Prostate gland (tissue), 2 donors: ENCODE data around the gene GOLGA6B. TPM values are rescaled to one million over a fixed set of nuclear protein-coding genes. Genes with fewer than 3 reads are reported as not detected.
"Not testable (repeated sequence)": the region's sequence is repeated elsewhere in the genome, so short reads cannot be mapped to it uniquely, and the experiment has no call there.

ENCODE experiments used
- DNase-seq: peaks from one replicate; pipeline ENCODE4 v3.0.0-alpha.2; 2019; ENCODE audit warnings: low spot score
- H3K27ac ChIP-seq, 2 donors: fragments of 200-600 bp; sonication (generic); 2 replicates each; pipeline ENCODE4 v1.5.1; 2017 to 2019
- H3K27me3 ChIP-seq: fragments of 200-600 bp; sonication (generic); replicated peaks from 2 replicates; pipeline ENCODE4 v1.5.1; 2019; ENCODE audit not compliant: insufficient read depth
- H3K36me3 ChIP-seq, 2 donors: fragments of 200-600 bp; sonication (generic); 1 replicate in 1 of 2; 2 replicates in 1 of 2; pipeline versions ENCODE4 v1.5.1 to v1.8.1; 2017 to 2019
- H3K4me1 ChIP-seq: fragments of 200-600 bp; sonication (generic); replicated peaks from 2 replicates; pipeline ENCODE4 v1.5.1; 2019
- H3K4me3 ChIP-seq, 2 donors: fragments of 200-600 bp; sonication (generic); 2 replicates each; pipeline ENCODE4 v1.5.1; 2017 to 2019
- H3K9me3 ChIP-seq: fragments of 200-600 bp; sonication (generic); 2 replicates; pipeline ENCODE4 v1.5.1; 2017
- POLR2A ChIP-seq: fragments of 450-650 bp; IDR thresholded peaks from one replicate; pipeline ENCODE4 v1.6.1; 2016; ENCODE audit warnings: antibody characterized with exemption, mild to moderate bottlenecking
- POLR2AphosphoS5 ChIP-seq: sonication (generic); formaldehyde crosslinking; IDR thresholded peaks from one replicate; pipeline ENCODE4 v1.6.1; 2017; ENCODE audit warnings: antibody characterized with exemption
- WGBS: methylation state at CpG from one replicate; pipeline ENCODE4 v1.1.5; 2018; 5-methylcytosine and 5-hydroxymethylcytosine counted together
- intact Hi-C: fragments of 100-400 bp; cut with DNase I; formaldehyde crosslinking; loops from one replicate; pipeline ENCODE4 v1.14.2; 2022
- total RNA-seq, 2 donors: library from RNA; depleted of rRNA; stranded (reverse); fragments of >200 nt; gene quantifications; one replicate each; pipeline ENCODE4 v1.1.0, GENCODE V29; 2016
- TF ChIP-seq, protein P1 (sequence below), 4 experiments: fragments of 200-600 bp in 2 of 4; fragments of 450-650 bp in 2 of 4; sonication (generic) in 2 of 4; IDR thresholded peaks; 1 replicate in 3 of 4; 2 replicates in 1 of 4; pipeline ENCODE4 v1.5.1; 2016 to 2019; ENCODE audit warnings: antibody characterized with exemption in 4 of 4, mild to moderate bottlenecking in 2 of 4, moderate library complexity in 2 of 4

GOLGA6B gene
- total RNA-seq, 2 donors from 2014 or later, result not detected

DNA sequence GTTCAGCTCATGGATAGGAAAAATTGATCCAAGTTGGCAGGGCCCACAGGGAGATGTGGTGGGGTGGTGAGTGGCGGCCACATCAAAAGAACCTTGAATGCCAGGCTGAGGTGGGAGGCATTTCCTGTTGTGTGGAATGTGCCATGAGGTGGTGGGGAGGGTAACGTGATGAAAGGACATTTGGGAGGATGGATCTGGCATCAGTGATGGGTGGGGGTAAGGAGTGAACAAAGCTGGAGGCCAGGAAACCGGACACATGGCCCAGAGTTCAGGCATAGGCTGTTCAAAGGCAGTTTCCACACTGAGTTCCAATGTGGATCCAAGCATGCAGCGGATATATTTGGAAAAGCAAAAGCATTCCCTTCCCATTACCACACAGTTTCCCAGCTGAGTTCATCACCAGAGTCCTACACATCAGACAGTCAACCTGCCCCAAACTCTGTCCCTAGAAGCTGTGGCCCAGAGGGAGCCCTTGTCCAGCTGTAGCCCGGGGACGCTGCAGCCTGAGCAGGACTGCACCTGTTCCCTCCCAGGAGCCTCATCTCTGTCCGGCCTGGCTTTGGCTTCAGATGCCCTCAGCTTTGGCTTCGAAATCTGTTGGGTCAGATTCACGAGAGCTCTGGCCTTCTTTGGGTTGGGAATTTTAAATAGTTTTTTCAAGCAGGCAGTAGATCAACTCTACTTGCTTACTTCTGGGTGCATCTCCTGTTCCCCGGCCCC lies 37.8 kb upstream of the GOLGA6B start:
- H3K27me3 ChIP-seq, result no peaks in the 10 kb centered on the region
- no peaks in the 10 kb centered on the region for H3K36me3 ChIP-seq
- intact Hi-C loops, result no loop called here
- no peak for DNase-seq
- no peak overlapping the region for H3K4me3 ChIP-seq
- WGBS, result 84% methylated on average over 10 of the region's 10 CpGs
- H3K27ac ChIP-seq, result no peak overlapping the region
- no peaks in the 10 kb centered on the region for H3K4me1 ChIP-seq
- TF ChIP-seq POLR2A (no peak), POLR2AphosphoS5 (no peak)
- TF ChIP-seq, protein P1, sequence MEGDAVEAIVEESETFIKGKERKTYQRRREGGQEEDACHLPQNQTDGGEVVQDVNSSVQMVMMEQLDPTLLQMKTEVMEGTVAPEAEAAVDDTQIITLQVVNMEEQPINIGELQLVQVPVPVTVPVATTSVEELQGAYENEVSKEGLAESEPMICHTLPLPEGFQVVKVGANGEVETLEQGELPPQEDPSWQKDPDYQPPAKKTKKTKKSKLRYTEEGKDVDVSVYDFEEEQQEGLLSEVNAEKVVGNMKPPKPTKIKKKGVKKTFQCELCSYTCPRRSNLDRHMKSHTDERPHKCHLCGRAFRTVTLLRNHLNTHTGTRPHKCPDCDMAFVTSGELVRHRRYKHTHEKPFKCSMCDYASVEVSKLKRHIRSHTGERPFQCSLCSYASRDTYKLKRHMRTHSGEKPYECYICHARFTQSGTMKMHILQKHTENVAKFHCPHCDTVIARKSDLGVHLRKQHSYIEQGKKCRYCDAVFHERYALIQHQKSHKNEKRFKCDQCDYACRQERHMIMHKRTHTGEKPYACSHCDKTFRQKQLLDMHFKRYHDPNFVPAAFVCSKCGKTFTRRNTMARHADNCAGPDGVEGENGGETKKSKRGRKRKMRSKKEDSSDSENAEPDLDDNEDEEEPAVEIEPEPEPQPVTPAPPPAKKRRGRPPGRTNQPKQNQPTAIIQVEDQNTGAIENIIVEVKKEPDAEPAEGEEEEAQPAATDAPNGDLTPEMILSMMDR (IDR thresholded peaks at IDR 0.05), result no peak
- no peaks in the 10 kb centered on the region for H3K9me3 ChIP-seq

DNA sequence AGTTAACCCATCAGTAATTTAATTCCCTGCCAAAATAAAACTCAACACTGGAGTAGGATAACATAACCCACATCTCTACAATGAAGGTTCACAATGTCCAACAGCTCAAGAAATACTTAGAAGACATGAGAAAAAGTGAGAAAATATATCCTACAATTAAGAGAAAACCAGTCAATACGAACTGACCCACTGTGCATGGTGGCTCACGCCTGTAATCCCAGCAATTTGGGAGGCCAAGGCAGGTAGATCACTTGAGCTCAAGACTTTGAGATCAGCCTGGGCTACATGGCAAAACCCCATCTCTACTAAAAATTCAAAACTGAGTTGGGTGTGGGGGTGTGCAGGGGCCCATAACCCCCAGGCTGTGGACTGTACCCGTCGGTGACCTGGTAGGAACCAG lies 30.6 kb upstream of the GOLGA6B start:
- H3K36me3 ChIP-seq, intact Hi-C loops, H3K27ac ChIP-seq, DNase-seq, H3K4me1 ChIP-seq, H3K9me3 ChIP-seq, H3K4me3 ChIP-seq, H3K27me3 ChIP-seq: not testable (repeated sequence)
- WGBS, result 87% methylated on average over 4 of the region's 4 CpGs

DNA sequence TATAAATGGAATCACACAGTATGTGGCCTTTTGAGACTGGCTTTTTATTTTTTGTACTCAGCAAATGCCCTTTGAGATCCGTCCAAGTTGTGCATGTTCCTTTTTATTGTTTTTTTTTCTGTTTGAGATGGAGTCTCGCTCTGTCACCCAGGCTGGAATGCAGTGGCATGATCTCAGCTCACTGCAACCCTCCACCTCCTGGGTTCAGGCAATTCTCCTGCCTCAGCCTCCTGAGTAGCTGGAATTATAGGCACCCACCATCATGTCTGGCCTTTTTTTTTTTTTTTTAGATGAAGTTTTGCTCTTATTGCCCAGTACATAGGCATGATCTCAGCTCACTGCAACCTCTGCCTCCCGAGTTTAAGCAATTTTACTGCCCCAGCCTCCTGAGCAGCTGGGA lies 28.3 kb upstream of the GOLGA6B start:
- intact Hi-C loops, H3K4me3 ChIP-seq, H3K9me3 ChIP-seq, DNase-seq, H3K36me3 ChIP-seq, H3K27me3 ChIP-seq, H3K4me1 ChIP-seq, H3K27ac ChIP-seq: not testable (repeated sequence)
- WGBS, result 38% methylated on average over 3 of the region's 3 CpGs
- TF ChIP-seq POLR2AphosphoS5, result peak; percentile 32

DNA sequence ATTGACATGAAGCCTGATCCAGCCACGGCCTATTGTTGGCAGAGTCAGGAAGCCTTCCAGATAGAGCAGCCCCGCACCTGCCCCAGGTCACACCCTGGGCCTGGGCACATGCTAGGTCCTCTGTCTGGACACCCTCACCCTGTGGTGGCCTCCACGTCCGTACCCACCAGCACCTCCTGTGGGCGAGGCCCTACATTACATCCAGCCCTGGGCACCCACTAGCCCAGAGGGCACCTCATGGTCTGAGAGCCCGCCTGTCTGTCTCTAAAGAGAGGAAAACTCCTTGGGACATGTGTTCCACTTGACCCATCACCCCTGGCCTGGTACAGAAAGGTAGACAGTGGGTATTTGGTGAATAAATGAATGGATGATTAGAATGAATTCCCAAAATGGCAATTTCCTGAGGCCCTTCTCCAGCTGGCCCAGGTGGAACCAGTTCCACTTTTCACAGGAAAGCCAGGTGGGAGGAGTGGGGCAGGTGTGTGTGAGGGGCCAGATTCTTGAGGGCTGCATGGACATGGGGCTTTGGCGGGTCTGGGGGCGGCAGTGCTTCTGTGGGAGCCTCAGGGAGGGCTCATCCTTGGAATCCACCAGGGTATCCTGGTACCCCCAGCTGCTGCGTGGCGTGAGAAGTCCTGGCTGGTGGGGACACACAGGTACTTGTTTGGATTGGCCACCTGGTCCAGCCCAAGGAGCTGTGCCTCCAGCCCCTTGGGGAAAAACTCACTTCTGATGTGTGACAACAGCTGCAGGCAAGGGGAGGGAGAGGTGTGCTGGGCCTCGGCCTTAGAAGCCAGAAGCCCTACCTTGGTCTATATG lies 26.0 kb upstream of the GOLGA6B start:
- H3K27ac ChIP-seq, H3K9me3 ChIP-seq, H3K36me3 ChIP-seq, H3K4me3 ChIP-seq, H3K4me1 ChIP-seq, DNase-seq, intact Hi-C loops, H3K27me3 ChIP-seq: not testable (repeated sequence)
- WGBS, result 91% methylated on average over 11 of the region's 11 CpGs

DNA sequence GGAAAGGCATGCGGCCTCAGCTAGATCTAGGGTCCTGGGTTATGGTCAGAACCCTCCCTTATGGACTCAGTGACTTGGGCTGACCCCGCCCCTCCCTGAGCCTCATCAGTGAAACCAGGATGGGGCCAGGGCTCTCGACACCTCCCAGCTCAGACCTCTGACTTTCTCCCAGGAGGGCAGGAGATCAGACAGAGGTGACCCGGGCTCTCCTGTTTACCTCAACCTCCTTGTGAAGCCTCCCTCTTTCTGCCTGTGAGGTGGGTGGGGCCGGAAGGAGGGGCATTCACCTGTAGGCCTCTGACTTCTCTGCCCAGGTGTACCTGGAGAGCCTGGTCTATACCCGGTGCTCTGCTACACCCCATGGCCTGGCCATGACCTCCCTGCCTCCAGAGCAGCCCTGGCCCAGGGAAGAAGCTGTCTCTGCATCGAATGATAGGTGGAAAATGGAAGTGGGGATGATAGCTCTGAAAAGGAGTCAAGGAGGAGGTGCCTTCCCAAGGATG lies 25.4 kb upstream of the GOLGA6B start:
- WGBS, result 83% methylated on average over 7 of the region's 7 CpGs
- H3K9me3 ChIP-seq, H3K4me1 ChIP-seq, H3K27ac ChIP-seq, H3K36me3 ChIP-seq, H3K4me3 ChIP-seq, DNase-seq, intact Hi-C loops, H3K27me3 ChIP-seq: not testable (repeated sequence)

DNA sequence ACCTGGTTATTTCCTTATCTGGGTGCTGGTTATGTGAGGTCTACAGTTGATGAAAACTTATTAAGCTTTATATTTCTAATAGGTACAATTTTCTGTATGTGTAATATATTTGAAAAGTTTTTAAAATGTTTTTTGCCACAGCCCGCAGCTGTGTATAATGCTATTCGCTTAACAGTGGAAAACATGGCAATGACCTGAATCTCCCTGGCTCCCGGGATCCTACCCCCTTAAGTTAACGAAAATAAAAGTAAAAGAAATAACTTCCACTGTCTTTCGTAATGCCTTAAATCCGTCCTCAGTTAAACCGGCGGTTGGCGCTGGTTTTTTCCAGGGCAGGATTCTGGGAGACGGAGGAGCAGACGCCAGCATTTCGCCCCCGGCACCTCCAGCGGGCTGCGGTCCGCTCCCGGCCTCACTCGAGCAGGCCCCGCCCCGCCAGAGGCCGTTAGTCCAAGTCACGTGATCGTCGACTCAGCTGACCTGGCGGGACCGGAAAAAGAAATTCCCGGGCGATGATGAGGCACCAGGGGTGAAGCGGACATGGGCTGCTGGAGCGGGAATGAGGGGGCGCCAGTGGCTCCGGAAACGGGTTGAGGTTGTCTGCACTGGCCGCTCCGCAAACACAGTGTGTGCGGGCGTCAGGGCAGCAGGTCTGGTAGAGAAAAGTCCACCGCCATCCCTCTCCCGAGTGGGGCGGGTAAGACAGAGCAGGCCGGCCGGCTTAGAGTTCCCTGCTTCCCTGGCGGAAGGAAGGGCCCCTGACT lies 17.8 kb upstream of the GOLGA6B start:
- H3K4me3 ChIP-seq, result peak overlapping the region; percentile 15 to 25
- WGBS, result no CpG with 5 or more reads among the region's 43 CpGs
- DNase-seq, result peak; percentile 74

DNA sequence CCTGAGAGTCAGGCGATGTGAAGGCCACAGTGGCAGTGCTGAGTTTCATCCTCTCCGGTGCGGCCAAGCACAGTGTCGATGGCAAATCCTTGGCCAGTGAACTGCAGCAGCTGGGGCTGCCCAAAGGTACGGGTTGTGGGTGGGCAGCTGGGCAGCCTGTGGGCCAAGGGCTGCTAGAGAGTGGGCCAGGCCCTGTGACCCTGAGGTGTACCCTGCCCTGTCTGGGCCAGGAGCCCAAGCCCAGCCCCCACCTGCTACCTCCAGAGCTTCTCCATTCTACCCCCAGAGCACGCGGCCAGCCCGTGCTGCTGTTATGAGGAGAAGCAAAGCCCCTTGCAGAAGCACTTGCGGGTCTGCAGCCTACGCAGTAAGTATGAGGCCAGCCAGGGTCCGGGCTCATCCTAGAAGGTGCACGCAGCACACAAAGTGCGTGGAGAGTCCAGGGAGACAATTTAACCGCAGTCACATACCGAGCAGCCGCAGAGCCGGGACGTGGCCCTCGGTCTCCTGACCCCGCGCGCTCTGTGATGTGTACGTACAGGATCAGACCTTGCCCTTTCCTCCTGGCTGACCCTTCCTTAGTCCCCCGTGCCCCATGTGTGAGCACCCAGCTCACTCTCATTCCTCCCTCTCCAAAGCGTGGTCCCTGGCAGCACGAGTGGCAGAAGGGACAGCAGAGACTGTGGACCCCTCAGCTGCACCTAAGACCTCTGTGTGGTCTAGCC lies 14.6 kb upstream of the GOLGA6B start:
- H3K27ac ChIP-seq, H3K36me3 ChIP-seq, H3K9me3 ChIP-seq, H3K27me3 ChIP-seq, DNase-seq, H3K4me1 ChIP-seq, intact Hi-C loops, H3K4me3 ChIP-seq: not testable (repeated sequence)
- no CpG with 5 or more reads among the region's 26 CpGs for WGBS

More for the DNA sequence above, 17.8 kb upstream of the GOLGA6B start:
- H3K27ac ChIP-seq, intact Hi-C loops, H3K9me3 ChIP-seq, H3K27me3 ChIP-seq, H3K36me3 ChIP-seq, H3K4me1 ChIP-seq: not testable (repeated sequence)
- peak; percentile 27 for TF ChIP-seq POLR2AphosphoS5

DNA sequence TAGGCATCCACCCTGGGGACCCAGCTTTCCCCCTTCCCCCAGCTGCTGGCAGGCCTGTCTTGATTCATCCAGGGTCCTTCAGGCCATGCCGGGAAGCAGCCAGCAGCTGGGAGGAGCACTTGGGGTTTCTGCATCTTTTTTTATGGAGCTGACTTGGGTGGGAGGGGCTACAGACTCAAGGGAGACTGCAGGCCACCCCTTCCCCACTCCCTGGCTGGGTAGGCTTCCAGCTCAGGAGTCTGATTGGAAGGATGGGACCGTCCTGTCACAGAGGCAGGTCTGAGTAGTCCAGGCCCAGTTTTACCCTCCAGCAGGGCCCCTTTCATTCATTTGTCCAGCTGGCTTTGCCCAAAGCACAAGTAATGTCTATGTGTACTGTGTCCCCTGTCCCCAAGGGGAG lies 12.2 kb upstream of the GOLGA6B start:
- DNase-seq, H3K27me3 ChIP-seq, H3K9me3 ChIP-seq, H3K4me3 ChIP-seq, intact Hi-C loops, H3K36me3 ChIP-seq, H3K4me1 ChIP-seq, H3K27ac ChIP-seq: not testable (repeated sequence)
- no CpG with 5 or more reads among the region's 2 CpGs for whole genome bisulfite sequencing

DNA sequence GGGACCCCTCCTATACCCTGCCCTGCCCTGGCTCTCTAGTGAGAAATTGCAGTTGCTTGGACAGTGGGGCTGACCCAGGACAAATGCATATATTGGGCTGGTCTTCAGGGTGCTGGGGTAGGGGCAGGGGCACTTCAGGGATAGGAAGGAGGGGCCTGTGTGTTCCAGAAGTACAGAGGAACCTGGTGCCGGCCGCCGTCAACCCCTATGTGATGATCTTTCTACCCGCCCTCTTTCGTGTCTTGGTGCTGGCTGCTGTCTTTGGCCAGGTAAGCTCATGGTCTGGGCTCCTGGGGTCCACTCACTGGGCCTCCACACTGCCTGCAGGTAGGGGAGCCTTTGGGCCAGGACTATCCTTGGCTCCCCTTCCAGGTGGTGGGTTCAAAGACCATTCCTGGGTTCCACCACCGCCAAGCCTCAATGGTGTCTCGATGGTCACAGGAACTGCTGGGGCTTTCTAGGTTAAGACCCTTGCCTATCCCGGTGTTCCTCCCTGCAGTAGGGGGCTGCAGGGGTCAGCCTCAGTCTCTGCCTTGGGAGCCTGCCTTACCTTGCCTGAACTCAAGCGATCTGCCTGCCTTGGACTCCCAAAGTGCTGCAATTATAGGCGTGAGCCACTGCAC lies 5.8 kb upstream of the GOLGA6B start:
- DNase-seq, H3K27me3 ChIP-seq, H3K4me1 ChIP-seq, H3K36me3 ChIP-seq, intact Hi-C loops, H3K27ac ChIP-seq, H3K9me3 ChIP-seq, H3K4me3 ChIP-seq: not testable (repeated sequence)
- 83% methylated on average over 6 of the region's 10 CpGs for WGBS

DNA sequence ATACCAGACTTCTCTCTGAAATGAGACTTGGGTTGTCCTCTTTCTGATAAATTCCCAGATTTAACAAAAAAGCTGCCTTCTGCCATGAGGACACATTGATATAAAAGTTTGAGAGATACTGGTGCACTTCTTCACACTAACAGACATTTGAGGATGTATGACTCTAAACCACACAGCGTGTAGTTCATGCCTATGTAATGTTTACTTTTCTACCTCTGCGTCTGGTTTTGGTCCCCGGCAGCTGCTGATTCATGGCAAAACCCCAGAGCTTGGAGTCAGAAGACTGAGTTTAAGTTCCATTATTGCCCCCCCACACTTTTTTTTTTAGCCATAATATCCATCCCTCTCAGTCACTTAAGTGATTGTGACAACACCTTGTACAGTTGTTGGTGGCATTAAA lies 1.5 kb downstream of the GOLGA6B start:
- H3K4me3 ChIP-seq, H3K9me3 ChIP-seq, H3K27me3 ChIP-seq, H3K36me3 ChIP-seq, DNase-seq, H3K27ac ChIP-seq, intact Hi-C loops, H3K4me1 ChIP-seq: not testable (repeated sequence)
- WGBS, result no CpG with 5 or more reads among the region's 3 CpGs
